Natural killer cell (primary cell): ENCODE results near the gene GYS2. TPM values are rescaled to one million over a fixed set of nuclear protein-coding genes. Genes with fewer than 3 reads are reported as not detected.

ENCODE experiments used
- ATAC-seq, 3 donors: fragments of 150-1000 bp in 2 of 3; fragments of 200-7000 bp in 1 of 3; cut with Tn5 transposase; 1 replicate in 1 of 3; 2 replicates in 2 of 3; pipeline ENCODE4 v1.10.0; 2021; ENCODE audit warnings: mild to moderate bottlenecking in 2 of 3, moderate library complexity in 2 of 3
- DNase-seq, 2 donors: peaks; one replicate each; pipeline versions ENCODE4 v3.0.0 to v3.0.0-alpha.2; 2013 to 2021; ENCODE audit warnings: mixed read lengths in 1 of 2
- H3K27ac ChIP-seq: one replicate; pipeline ENCODE4 v1.5.1; 2013; ENCODE audit warnings: mild to moderate bottlenecking, low read length
- H3K27me3 ChIP-seq: one replicate; pipeline ENCODE4 v1.6.1; 2013; ENCODE audit warnings: low read length; ENCODE audit not compliant: control insufficient read depth, insufficient read depth
- H3K36me3 ChIP-seq: one replicate; pipeline ENCODE4 v1.6.1; 2013; ENCODE audit warnings: low read length; ENCODE audit not compliant: control insufficient read depth, insufficient read depth
- H3K4me1 ChIP-seq: one replicate; pipeline ENCODE4 v1.6.1; 2013; ENCODE audit warnings: low read length; ENCODE audit not compliant: control insufficient read depth, insufficient read depth
- H3K4me3 ChIP-seq: one replicate; pipeline ENCODE4 v1.5.1; 2013; ENCODE audit warnings: low read length
- H3K9me3 ChIP-seq: one replicate; pipeline ENCODE4 v1.6.1; 2013; ENCODE audit warnings: low read length; ENCODE audit not compliant: control insufficient read depth, insufficient read depth
- H3K27ac Mint-ChIP-seq, 2 donors: one replicate each; pipeline ENCODE4 v1.8.0; 2022; ENCODE audit warnings: mild to moderate bottlenecking in 2 of 2, mixed read lengths in 2 of 2, moderate library complexity in 1 of 2
- H3K27me3 Mint-ChIP-seq, 2 donors: one replicate each; pipeline ENCODE4 v1.8.0; 2022; ENCODE audit warnings: low read depth in 2 of 2, mixed read lengths in 2 of 2
- H3K36me3 Mint-ChIP-seq: one replicate; pipeline ENCODE4 v1.8.0; 2022; ENCODE audit warnings: mixed read lengths
- H3K4me1 Mint-ChIP-seq, 2 donors: one replicate each; pipeline ENCODE4 v1.8.0; 2022; ENCODE audit warnings: mixed read lengths in 2 of 2
- H3K4me3 Mint-ChIP-seq: one replicate; pipeline ENCODE4 v1.8.0; 2022; ENCODE audit warnings: mild to moderate bottlenecking, moderate library complexity, mixed read lengths
- H3K9me3 Mint-ChIP-seq, 2 donors: one replicate each; pipeline ENCODE4 v1.8.0; 2022; ENCODE audit warnings: mixed read lengths in 2 of 2
- WGBS: methylation state at CpG from one replicate; pipeline ENCODE4 v1.1.7; 2013; ENCODE audit warnings: missing lambda C conversion rate; ENCODE audit not compliant: insufficient coverage; 5-methylcytosine and 5-hydroxymethylcytosine counted together
- intact Hi-C: fragments of 100-400 bp; cut with micrococcal nuclease; formaldehyde crosslinking; loops from one replicate; pipeline ENCODE4 v1.14.2; 2022
- total RNA-seq, 4 donors: library from RNA; stranded (reverse); fragments of 120-200 nt in 1 of 4; gene quantifications; one replicate each; pipeline versions ENCODE4 v1.2.3 to v1.2.4, GENCODE V29; 2013 to 2022
- TF ChIP-seq, protein P1 (sequence below): fragments of 200-600 bp; IDR thresholded peaks from one replicate; pipeline ENCODE4 v1.8.0; 2022; ENCODE audit warnings: antibody characterized with exemption

GYS2 gene
- total RNA-seq, 3 donors from 2014 or later (not counting 1 experiment from before 2014, with no cell fraction given): not detected

DNA sequence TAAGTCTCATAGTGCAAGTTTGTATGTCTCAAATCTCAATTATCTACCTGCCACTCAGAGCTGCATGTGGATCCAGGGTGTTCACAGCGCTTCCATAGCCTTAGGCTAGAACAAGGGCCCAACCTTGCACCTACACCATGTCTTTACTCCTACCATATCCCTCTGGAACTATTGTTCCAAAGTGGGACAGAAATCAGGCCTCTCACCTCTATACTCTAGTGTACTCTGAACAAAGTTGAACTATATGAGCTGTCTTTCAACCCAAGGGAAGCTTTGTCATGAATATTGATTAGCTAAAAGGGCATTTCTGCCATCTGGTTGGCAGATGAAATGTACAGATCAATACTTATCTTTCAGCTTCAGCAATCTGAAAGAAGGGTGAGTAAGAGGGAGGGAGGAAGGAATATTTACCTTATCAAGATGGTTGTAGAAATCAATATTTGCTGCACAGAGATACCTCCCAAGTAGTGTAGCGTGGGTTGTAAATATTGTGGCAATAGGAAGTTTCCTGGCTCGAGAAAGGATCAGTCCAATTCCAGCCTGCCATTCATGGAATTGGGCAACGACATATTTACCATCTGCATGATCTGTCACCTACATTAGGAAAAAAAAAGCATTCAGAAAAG, 30.8 kb downstream of the GYS2 start:
- 90% methylated on average over 4 of the region's 4 CpGs for WGBS
- no peaks in the 10 kb centered on the region for H3K9me3 ChIP-seq
- H3K27ac ChIP-seq: no peak overlapping the region
- H3K4me1 Mint-ChIP-seq: no peaks in the 10 kb centered on the region
- H3K27me3 ChIP-seq: no peaks in the 10 kb centered on the region
- TF ChIP-seq, protein P1, sequence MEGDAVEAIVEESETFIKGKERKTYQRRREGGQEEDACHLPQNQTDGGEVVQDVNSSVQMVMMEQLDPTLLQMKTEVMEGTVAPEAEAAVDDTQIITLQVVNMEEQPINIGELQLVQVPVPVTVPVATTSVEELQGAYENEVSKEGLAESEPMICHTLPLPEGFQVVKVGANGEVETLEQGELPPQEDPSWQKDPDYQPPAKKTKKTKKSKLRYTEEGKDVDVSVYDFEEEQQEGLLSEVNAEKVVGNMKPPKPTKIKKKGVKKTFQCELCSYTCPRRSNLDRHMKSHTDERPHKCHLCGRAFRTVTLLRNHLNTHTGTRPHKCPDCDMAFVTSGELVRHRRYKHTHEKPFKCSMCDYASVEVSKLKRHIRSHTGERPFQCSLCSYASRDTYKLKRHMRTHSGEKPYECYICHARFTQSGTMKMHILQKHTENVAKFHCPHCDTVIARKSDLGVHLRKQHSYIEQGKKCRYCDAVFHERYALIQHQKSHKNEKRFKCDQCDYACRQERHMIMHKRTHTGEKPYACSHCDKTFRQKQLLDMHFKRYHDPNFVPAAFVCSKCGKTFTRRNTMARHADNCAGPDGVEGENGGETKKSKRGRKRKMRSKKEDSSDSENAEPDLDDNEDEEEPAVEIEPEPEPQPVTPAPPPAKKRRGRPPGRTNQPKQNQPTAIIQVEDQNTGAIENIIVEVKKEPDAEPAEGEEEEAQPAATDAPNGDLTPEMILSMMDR: no peak
- peaks cover 3 to 5% of the 10 kb centered on the region in 2 donors for H3K27me3 Mint-ChIP-seq
- no peaks in the 10 kb centered on the region for H3K9me3 Mint-ChIP-seq
- DNase-seq (no peak), ATAC-seq (no peak)
- no peaks in the 10 kb centered on the region for H3K36me3 Mint-ChIP-seq
- no peaks in the 10 kb centered on the region for H3K36me3 ChIP-seq
- no peak overlapping the region for H3K4me3 Mint-ChIP-seq
- no peak overlapping the region for H3K4me3 ChIP-seq
- intact Hi-C loops: no loop called here
- H3K4me1 ChIP-seq: no peaks in the 10 kb centered on the region
- H3K27ac Mint-ChIP-seq: no peak overlapping the region

- Histone ChIP-seq H3K4me1 (no peaks in the 10 kb centered on the region), H3K9me3 (no peaks in the 10 kb centered on the region), H3K27ac (no peak overlapping the region), H3K4me3 (no peak overlapping the region), H3K27me3 (no peaks in the 10 kb centered on the region), H3K36me3 (no peaks in the 10 kb centered on the region)
- no peak overlapping the region for H3K27ac Mint-ChIP-seq
- 80% methylated on average over 5 of the region's 5 CpGs for WGBS
- H3K36me3 Mint-ChIP-seq: no peaks in the 10 kb centered on the region
- H3K9me3 Mint-ChIP-seq: no peaks in the 10 kb centered on the region
- DNase-seq (no peak), ATAC-seq (no peak)
- TF ChIP-seq, protein P1: no peak
- no peaks in the 10 kb centered on the region for H3K4me1 Mint-ChIP-seq
- H3K27me3 Mint-ChIP-seq: peaks cover 8 to 13% of the 10 kb centered on the region in 2 donors
- intact Hi-C loops: no loop called here
- H3K4me3 Mint-ChIP-seq: no peak overlapping the region
Measured at GRCh38 chr12:21571046-21571445, 33.6 kb downstream of the GYS2 start.

DNA sequence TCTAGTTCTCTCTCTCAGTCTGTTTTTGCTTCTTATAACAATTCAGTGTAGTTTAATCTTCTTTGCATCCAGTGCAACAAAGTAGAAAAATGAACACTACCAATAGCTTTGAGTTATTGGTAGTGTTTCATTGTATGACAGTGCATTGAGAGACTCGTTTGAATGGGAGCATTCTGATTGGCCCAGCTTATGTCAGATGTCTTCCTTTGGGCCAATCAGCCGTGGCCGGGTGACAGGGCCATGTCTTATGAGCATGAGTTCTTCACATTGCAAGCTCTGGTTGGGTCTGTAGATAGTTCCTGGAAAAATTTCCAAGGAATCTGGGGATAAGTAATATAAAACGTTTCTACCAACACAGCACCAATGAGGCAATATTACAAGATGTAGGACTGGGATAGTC, 36.5 kb downstream of the GYS2 start:
- H3K27ac Mint-ChIP-seq: no peak overlapping the region
- no peaks in the 10 kb centered on the region for H3K36me3 Mint-ChIP-seq
- H3K27me3 Mint-ChIP-seq: peaks cover 7 to 13% of the 10 kb centered on the region in 2 donors
- H3K4me1 ChIP-seq: no peaks in the 10 kb centered on the region
- ATAC-seq: no peak
- H3K27ac ChIP-seq: no peak overlapping the region
- intact Hi-C loops: no loop called here
- 70% methylated on average over 4 of the region's 4 CpGs for WGBS
- H3K4me1 Mint-ChIP-seq: no peaks in the 10 kb centered on the region
- TF ChIP-seq, protein P1: no peak
- DNase-seq: no peak
- H3K9me3 ChIP-seq: no peaks in the 10 kb centered on the region
- no peaks in the 10 kb centered on the region for H3K9me3 Mint-ChIP-seq
- no peaks in the 10 kb centered on the region for H3K36me3 ChIP-seq
- no peak overlapping the region for H3K4me3 ChIP-seq
- no peaks in the 10 kb centered on the region for H3K27me3 ChIP-seq
- no peak overlapping the region for H3K4me3 Mint-ChIP-seq

GRCh38 chr12:21566907-21567394, 37.7 kb downstream of the GYS2 start:
- H3K36me3 ChIP-seq: no peaks in the 10 kb centered on the region
- no peaks in the 10 kb centered on the region for H3K4me1 Mint-ChIP-seq
- no peak overlapping the region for H3K4me3 ChIP-seq
- H3K9me3 ChIP-seq: no peaks in the 10 kb centered on the region
- H3K9me3 Mint-ChIP-seq: no peaks in the 10 kb centered on the region
- no peak for ATAC-seq
- DNase-seq: no peak
- H3K27me3 Mint-ChIP-seq: peaks cover 7 to 13% of the 10 kb centered on the region in 2 donors
- no peaks in the 10 kb centered on the region for H3K36me3 Mint-ChIP-seq
- no peak overlapping the region for H3K27ac Mint-ChIP-seq
- no peak overlapping the region for H3K4me3 Mint-ChIP-seq
- no peaks in the 10 kb centered on the region for H3K4me1 ChIP-seq
- TF ChIP-seq, protein P1: no peak
- 96% methylated on average over 3 of the region's 3 CpGs for WGBS
- no peaks in the 10 kb centered on the region for H3K27me3 ChIP-seq
- intact Hi-C loops: no loop called here
- no peak overlapping the region for H3K27ac ChIP-seq
